ENCODE results near the gene UGT1A5.

The UGT1A5 gene

GRCh38 chr2:233789554-233789953 is 76.8 kb downstream of the UGT1A5 start:
- no peak for DNase-seq

- no peak for DNase-seq
These were observed 78.6 kb downstream of the UGT1A5 start for GRCh38 chr2:233791151-233791882.

- DNase-seq = no peak
These were observed 79.2 kb downstream of the UGT1A5 start for GRCh38 chr2:233791883-233792329.

GRCh38 chr2:233792720-233793119 is 80.0 kb downstream of the UGT1A5 start:
- DNase-seq = no peak

GRCh38 chr2:233793465-233794127 is 80.9 kb downstream of the UGT1A5 start:
- no peak for DNase-seq

GRCh38 chr2:233794128-233794658 is 81.5 kb downstream of the UGT1A5 start:
- no peak for DNase-seq

- no peak for DNase-seq
These were observed 83.0 kb downstream of the UGT1A5 start for GRCh38 chr2:233795735-233796171.

GRCh38 chr2:233796254-233796653 is 83.5 kb downstream of the UGT1A5 start:
- DNase-seq = no peak

- no peak for DNase-seq
These were observed 85.8 kb downstream of the UGT1A5 start for GRCh38 chr2:233798335-233799086.

GRCh38 chr2:233799087-233799665 is 86.5 kb downstream of the UGT1A5 start:
- no peak for DNase-seq

- no peak for DNase-seq
These were observed 87.0 kb downstream of the UGT1A5 start for GRCh38 chr2:233799716-233800115.

- DNase-seq = no peak
These were observed 87.5 kb downstream of the UGT1A5 start for GRCh38 chr2:233800208-233800607.

- DNase-seq = no peak
These were observed 88.8 kb downstream of the UGT1A5 start for GRCh38 chr2:233801357-233802131.

- no peak for DNase-seq
These were observed 89.6 kb downstream of the UGT1A5 start for GRCh38 chr2:233802132-233802815.

GRCh38 chr2:233803292-233803911 is 90.7 kb downstream of the UGT1A5 start:
- DNase-seq = no peak

- DNase-seq = no peak
These were observed 91.3 kb downstream of the UGT1A5 start for GRCh38 chr2:233803994-233804393.

- no peak for DNase-seq
These were observed 94.6 kb downstream of the UGT1A5 start for GRCh38 chr2:233807215-233807865.

- no peak for DNase-seq
These were observed 95.5 kb downstream of the UGT1A5 start for GRCh38 chr2:233807966-233808935.

- no peak for DNase-seq
These were observed 97.7 kb downstream of the UGT1A5 start for GRCh38 chr2:233810385-233810784.

Measured in activated CD4-positive, alpha-beta T cell treated with anti-CD3 and anti-CD28 coated beads for 4 hours (primary cell).